K562 (cell line): Measurements from ENCODE around the gene OOEP. TPM values are rescaled to one million over a fixed set of nuclear protein-coding genes. Genes with fewer than 3 reads are reported as not detected.

Source experiments
- BRD9 ChIP-seq: fragments of 450-650 bp; IDR thresholded peaks from 2 replicates; pipeline ENCODE4 v1.6.1; 2018; ENCODE audit warnings: low read depth; ENCODE audit not compliant: partially characterized antibody
- COPS2 ChIP-seq: fragments of 450-650 bp; conservative IDR thresholded peaks from 2 replicates; pipeline ENCODE4 v1.6.1; 2016; ENCODE audit warnings: mild to moderate bottlenecking, moderate library complexity
- FOS ChIP-seq: IDR thresholded peaks from 3 replicates; pipeline ENCODE4 v1.6.1; 2011; ENCODE audit not compliant: insufficient read length; ENCODE audit errors: extremely low read depth
- GATAD2A ChIP-seq: fragments of 450-650 bp; IDR thresholded peaks from 2 replicates; pipeline ENCODE4 v1.6.1; 2017
- HDAC8 ChIP-seq: fragments of 450-650 bp; IDR thresholded peaks from 2 replicates; pipeline ENCODE4 v1.6.1; 2016; ENCODE audit warnings: mild to moderate bottlenecking, missing genetic modification characterization, moderate library complexity, missing compliant biosample characterization
- HLTF ChIP-seq: fragments of 450-650 bp; IDR thresholded peaks from 2 replicates; pipeline ENCODE4 v1.6.1; 2016
- IFI16 ChIP-seq: fragments of 250-450 bp; sonication (Bioruptor Pico); IDR thresholded peaks from 2 replicates; pipeline ENCODE4 v2.1.2; 2022; ENCODE audit warnings: mild to moderate bottlenecking, inconsistent platforms
- KDM1A ChIP-seq, 2 experiments: fragments of 450-650 bp; IDR thresholded peaks; 2 replicates each; pipeline ENCODE4 v1.6.1; 2016; ENCODE audit warnings: mild to moderate bottlenecking in 2 of 2
- KLF1 ChIP-seq: fragments of 450-650 bp; IDR thresholded peaks from 2 replicates; pipeline ENCODE4 v1.6.1; 2016; ENCODE audit warnings: missing genetic modification characterization, missing compliant biosample characterization
- NCOA4 ChIP-seq: fragments of 450-650 bp; IDR thresholded peaks from 2 replicates; pipeline ENCODE4 v1.6.1; 2018; ENCODE audit warnings: mild to moderate bottlenecking; ENCODE audit not compliant: partially characterized antibody
- NFE2 ChIP-seq: IDR thresholded peaks from 2 replicates; pipeline ENCODE4 v1.6.1; 2014; ENCODE audit warnings: antibody characterized with exemption, low read depth
- NFXL1 ChIP-seq: fragments of 450-650 bp; formaldehyde crosslinking; IDR thresholded peaks from 2 replicates; pipeline ENCODE4 v1.4.0; 2021; ENCODE audit warnings: mild to moderate bottlenecking
- POLR2H ChIP-seq: IDR thresholded peaks from 2 replicates; pipeline ENCODE4 v1.6.1; 2016; ENCODE audit warnings: missing genetic modification characterization, low read depth, mild to moderate bottlenecking, control low read depth, missing compliant biosample characterization, moderate library complexity
- RBBP5 ChIP-seq: fragments of 200-600 bp; sonication (generic); IDR thresholded peaks from 2 replicates; pipeline ENCODE4 v1.6.1; 2012; ENCODE audit warnings: borderline replicate concordance, mild to moderate bottlenecking, low read length, control low read depth, inconsistent platforms; ENCODE audit not compliant: insufficient read depth, poor library complexity, severe bottlenecking
- RBM22 ChIP-seq: fragments of 200-400 bp; formaldehyde crosslinking; IDR thresholded peaks from 2 replicates; pipeline ENCODE4 v1.6.1; 2018; ENCODE audit warnings: low read length, low read depth; ENCODE audit not compliant: poor library complexity, severe bottlenecking
- ZC3H11A ChIP-seq: IDR thresholded peaks from 2 replicates; pipeline ENCODE4 v1.6.1; 2012; ENCODE audit warnings: low read depth, low read length, improper control_type of control experiment
- ZNF551 ChIP-seq: fragments of 250-450 bp; sonication (Bioruptor Pico); IDR thresholded peaks from 2 replicates; pipeline ENCODE4 v1.5.0; 2021; ENCODE audit warnings: mild to moderate bottlenecking, moderate library complexity
- ZNF77 ChIP-seq: fragments of 250-450 bp; sonication (Bioruptor Pico); IDR thresholded peaks from 2 replicates; pipeline ENCODE4 v1.5.0; 2020
- polyA plus RNA-seq, 8 experiments: library from polyadenylated mRNA; depleted of rRNA in 4 of 8; stranded (reverse) in 5 of 8; unstranded in 3 of 8; fragments of >200 nt; fragmentation: Nextera tagmentation in 2 of 8; fragmentation: Illumina TruSeq in 1 of 8; extraction: Ambion mirVana in 2 of 8; extraction: Trizol in 1 of 8; gene quantifications; 2 replicates each; pipeline versions ENCODE4 v1.2.1 to v1.2.3, GENCODE V29; 2011 to 2014; ENCODE audit warnings: inconsistent platforms in 1 of 8, missing spikeins in 1 of 8
- total RNA-seq, 7 experiments: library from RNA; depleted of rRNA in 6 of 7; stranded (reverse); fragments of >200 nt in 6 of 7; fragmentation: Illumina TruSeq in 2 of 7; extraction: Trizol in 2 of 7; gene quantifications; 2 replicates each; pipeline versions ENCODE4 v1.2.1 to v1.2.3, GENCODE V29; 2011 to 2021; ENCODE audit warnings: low replicate concordance in 1 of 7
- TF ChIP-seq, protein P1 (sequence below), 3 experiments: IDR thresholded peaks in 2 of 3; conservative IDR thresholded peaks in 1 of 3; 2 replicates each; pipeline ENCODE4 v1.5.1; 2011 to 2012; ENCODE audit warnings: low read length in 3 of 3, mild to moderate bottlenecking in 3 of 3, control low read depth in 2 of 3, improper control_type of control experiment in 1 of 3, inconsistent platforms in 1 of 3, low read depth in 1 of 3, mixed read lengths in 1 of 3, moderate library complexity in 1 of 3; ENCODE audit not compliant: insufficient read depth in 2 of 3
- TF ChIP-seq, protein P2 (sequence below): fragments of 450-650 bp; IDR thresholded peaks from 2 replicates; pipeline ENCODE4 v1.6.1; 2017; ENCODE audit warnings: mild to moderate bottlenecking, moderate library complexity
- TF ChIP-seq, protein P3 (sequence below): sonication (generic); formaldehyde crosslinking; IDR thresholded peaks from 2 replicates; pipeline ENCODE4 v1.8.0; 2023; ENCODE audit warnings: mild to moderate bottlenecking, missing genetic modification reagents
- TF ChIP-seq, protein P4 (sequence below): fragments of 250-450 bp; sonication (Bioruptor Pico); IDR thresholded peaks from 2 replicates; pipeline ENCODE4 v1.5.0; 2020; ENCODE audit warnings: mild to moderate bottlenecking

The OOEP gene
- total and polyA plus RNA-seq, 9 of the 15 experiments (the other 6 are each of a cell fraction or from before 2014, with no cell fraction given) = not detected

DNA sequence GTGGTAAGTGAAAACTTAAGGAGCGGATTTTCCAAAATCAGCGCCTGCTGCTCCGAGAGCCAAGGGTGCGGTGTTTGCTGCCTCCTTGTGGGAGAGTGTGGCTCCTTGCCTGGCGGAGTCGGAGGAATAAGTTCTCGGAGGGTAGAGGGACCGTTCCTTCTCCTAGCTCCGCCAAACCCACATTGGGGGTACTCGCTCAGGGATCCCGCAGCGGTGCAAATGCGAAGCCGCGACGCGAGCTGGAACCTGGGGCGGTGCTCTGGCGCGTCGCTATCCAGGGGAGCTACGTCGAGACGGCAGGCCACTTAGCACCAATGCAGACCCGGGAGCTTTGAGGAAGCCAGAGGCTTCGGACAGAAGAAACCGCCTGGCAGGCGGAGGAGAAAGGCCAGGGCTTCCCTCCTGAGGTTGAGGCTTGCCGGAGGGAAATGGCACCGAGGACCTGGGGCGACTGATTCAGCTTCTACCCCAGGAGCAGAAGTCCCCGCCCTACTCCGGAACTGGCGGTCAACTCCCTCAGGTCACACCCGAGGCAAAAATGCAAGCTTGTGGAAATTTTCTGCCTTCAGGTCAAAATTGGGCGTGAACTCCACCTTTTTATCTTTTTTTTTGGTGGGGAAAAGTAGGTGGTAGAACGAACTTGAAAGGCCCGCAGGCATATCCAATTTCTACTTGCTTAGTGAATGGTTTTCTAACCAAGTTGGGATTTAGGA, 19.3 kb upstream of the OOEP start (continued):
- TF ChIP-seq RBBP5 (peak; percentile 56), KLF1 (tag) (peak; percentile 99), ZNF77 (CRISPR knock-in tag) (no peak), ZNF551 (no peak), NCOA4 (no peak), NFE2 (peak; percentile 6; the same call in 1 of the 2 replicates), HDAC8 (tag) (no peak), RBM22 (peak; percentile 38), IFI16 (CRISPR knock-in tag) (no peak), COPS2 (no peak), NFXL1 (CRISPR knock-in tag) (no peak), BRD9 (peak; percentile 84), ZC3H11A (no peak), FOS (no peak), HLTF (no peak), POLR2H (tag) (peak; percentile 93), GATAD2A (no peak), KDM1A (IDR thresholded peaks at IDR 0.05) (no peak)
- TF ChIP-seq, protein P1, sequence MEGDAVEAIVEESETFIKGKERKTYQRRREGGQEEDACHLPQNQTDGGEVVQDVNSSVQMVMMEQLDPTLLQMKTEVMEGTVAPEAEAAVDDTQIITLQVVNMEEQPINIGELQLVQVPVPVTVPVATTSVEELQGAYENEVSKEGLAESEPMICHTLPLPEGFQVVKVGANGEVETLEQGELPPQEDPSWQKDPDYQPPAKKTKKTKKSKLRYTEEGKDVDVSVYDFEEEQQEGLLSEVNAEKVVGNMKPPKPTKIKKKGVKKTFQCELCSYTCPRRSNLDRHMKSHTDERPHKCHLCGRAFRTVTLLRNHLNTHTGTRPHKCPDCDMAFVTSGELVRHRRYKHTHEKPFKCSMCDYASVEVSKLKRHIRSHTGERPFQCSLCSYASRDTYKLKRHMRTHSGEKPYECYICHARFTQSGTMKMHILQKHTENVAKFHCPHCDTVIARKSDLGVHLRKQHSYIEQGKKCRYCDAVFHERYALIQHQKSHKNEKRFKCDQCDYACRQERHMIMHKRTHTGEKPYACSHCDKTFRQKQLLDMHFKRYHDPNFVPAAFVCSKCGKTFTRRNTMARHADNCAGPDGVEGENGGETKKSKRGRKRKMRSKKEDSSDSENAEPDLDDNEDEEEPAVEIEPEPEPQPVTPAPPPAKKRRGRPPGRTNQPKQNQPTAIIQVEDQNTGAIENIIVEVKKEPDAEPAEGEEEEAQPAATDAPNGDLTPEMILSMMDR (IDR thresholded peaks at IDR 0.05 in 2 of 3, conservative IDR thresholded peaks at IDR 0.05 in 1 of 3; ENCODE audit: insufficient read depth in 2 of 3, low read depth in 1 of 3, low read length in 3 of 3) = peak; percentile 78 to 82 (median 81)
- TF ChIP-seq, protein P2, sequence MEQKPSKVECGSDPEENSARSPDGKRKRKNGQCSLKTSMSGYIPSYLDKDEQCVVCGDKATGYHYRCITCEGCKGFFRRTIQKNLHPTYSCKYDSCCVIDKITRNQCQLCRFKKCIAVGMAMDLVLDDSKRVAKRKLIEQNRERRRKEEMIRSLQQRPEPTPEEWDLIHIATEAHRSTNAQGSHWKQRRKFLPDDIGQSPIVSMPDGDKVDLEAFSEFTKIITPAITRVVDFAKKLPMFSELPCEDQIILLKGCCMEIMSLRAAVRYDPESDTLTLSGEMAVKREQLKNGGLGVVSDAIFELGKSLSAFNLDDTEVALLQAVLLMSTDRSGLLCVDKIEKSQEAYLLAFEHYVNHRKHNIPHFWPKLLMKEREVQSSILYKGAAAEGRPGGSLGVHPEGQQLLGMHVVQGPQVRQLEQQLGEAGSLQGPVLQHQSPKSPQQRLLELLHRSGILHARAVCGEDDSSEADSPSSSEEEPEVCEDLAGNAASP = no peak
- TF ChIP-seq, protein P3, sequence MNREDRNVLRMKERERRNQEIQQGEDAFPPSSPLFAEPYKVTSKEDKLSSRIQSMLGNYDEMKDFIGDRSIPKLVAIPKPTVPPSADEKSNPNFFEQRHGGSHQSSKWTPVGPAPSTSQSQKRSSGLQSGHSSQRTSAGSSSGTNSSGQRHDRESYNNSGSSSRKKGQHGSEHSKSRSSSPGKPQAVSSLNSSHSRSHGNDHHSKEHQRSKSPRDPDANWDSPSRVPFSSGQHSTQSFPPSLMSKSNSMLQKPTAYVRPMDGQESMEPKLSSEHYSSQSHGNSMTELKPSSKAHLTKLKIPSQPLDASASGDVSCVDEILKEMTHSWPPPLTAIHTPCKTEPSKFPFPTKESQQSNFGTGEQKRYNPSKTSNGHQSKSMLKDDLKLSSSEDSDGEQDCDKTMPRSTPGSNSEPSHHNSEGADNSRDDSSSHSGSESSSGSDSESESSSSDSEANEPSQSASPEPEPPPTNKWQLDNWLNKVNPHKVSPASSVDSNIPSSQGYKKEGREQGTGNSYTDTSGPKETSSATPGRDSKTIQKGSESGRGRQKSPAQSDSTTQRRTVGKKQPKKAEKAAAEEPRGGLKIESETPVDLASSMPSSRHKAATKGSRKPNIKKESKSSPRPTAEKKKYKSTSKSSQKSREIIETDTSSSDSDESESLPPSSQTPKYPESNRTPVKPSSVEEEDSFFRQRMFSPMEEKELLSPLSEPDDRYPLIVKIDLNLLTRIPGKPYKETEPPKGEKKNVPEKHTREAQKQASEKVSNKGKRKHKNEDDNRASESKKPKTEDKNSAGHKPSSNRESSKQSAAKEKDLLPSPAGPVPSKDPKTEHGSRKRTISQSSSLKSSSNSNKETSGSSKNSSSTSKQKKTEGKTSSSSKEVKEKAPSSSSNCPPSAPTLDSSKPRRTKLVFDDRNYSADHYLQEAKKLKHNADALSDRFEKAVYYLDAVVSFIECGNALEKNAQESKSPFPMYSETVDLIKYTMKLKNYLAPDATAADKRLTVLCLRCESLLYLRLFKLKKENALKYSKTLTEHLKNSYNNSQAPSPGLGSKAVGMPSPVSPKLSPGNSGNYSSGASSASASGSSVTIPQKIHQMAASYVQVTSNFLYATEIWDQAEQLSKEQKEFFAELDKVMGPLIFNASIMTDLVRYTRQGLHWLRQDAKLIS (CRISPR knock-in tag) = 0 out of 2 replicates have a peak, but pooled peaks have one; percentile 30
- TF ChIP-seq, protein P4, sequence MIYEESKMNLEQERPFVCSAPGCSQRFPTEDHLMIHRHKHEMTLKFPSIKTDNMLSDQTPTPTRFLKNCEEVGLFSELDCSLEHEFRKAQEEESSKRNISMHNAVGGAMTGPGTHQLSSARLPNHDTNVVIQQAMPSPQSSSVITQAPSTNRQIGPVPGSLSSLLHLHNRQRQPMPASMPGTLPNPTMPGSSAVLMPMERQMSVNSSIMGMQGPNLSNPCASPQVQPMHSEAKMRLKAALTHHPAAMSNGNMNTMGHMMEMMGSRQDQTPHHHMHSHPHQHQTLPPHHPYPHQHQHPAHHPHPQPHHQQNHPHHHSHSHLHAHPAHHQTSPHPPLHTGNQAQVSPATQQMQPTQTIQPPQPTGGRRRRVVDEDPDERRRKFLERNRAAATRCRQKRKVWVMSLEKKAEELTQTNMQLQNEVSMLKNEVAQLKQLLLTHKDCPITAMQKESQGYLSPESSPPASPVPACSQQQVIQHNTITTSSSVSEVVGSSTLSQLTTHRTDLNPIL (CRISPR knock-in tag) = no peak
